ENCODE measurements around the gene ZNF331. TPM values are rescaled to one million over a fixed set of nuclear protein-coding genes. Genes with fewer than 3 reads are reported as not detected.

The ZNF331 gene
- total RNA-seq, 1 experiment from 2014 or later = 57.2 TPM

- H2BK15ac ChIP-seq (ENCODE audit: low read depth, low read length) = no peak overlapping the region
- no peak overlapping the region for H3K56ac ChIP-seq (ENCODE audit: insufficient read length, low read depth, low read length)
- no peaks in the 10 kb centered on the region for H3K27me3 ChIP-seq (ENCODE audit: insufficient read depth, low read length)
- no peak overlapping the region for H3K23ac ChIP-seq (ENCODE audit: insufficient read length, low read depth, low read length)
- H3K18ac ChIP-seq (ENCODE audit: insufficient read length, low read depth, low read length) = no peak overlapping the region
- no peaks in the 10 kb centered on the region for H3K27me3 Mint-ChIP-seq (ENCODE audit: low read depth)
- H4K91ac ChIP-seq (ENCODE audit: insufficient read length, low read depth, low read length) = no peak overlapping the region
- no peak overlapping the region for H4K8ac ChIP-seq (replicated peaks; ENCODE audit: insufficient read length, low read depth, low read length)
- H3K27ac Mint-ChIP-seq = peak overlapping the region; percentile 61 to 94 (median 78); a peak in 6 of 7 replicates
- H3K27ac ChIP-seq (ENCODE audit: insufficient read length, low read depth, low read length) = peak overlapping the region; percentile 58
- no peaks in the 10 kb centered on the region for H3K9me3 ChIP-seq (ENCODE audit: control insufficient read depth, low read depth, low read length)
- no peaks in the 10 kb centered on the region for H4K20me1 ChIP-seq (ENCODE audit: control insufficient read depth, insufficient read depth, insufficient read length)
- H3K4ac ChIP-seq (ENCODE audit: low read depth, low read length) = no peak overlapping the region
- H3K79me2 ChIP-seq (ENCODE audit: insufficient read depth, low read length) = no peaks in the 10 kb centered on the region
- no peak overlapping the region for H3T11ph ChIP-seq (ENCODE audit: low read length)
- H3K4me3 Mint-ChIP-seq = no peak overlapping the region
- no peak overlapping the region for H4K5ac ChIP-seq (ENCODE audit: insufficient read length, low read depth, low read length)
- no peak for DNase-seq
- WGBS (ENCODE audit: extremely low coverage, insufficient read length, low lambda C conversion rate) = no CpG with 5 or more reads among the region's 3 CpGs
- no peak overlapping the region for H2BK20ac ChIP-seq (ENCODE audit: low read depth, low read length, poor library complexity, severe bottlenecking)
- peak overlapping the region; percentile 41 for H3K9ac ChIP-seq (ENCODE audit: extremely low read depth, insufficient read length, low read length)
- H2AK5ac ChIP-seq (ENCODE audit: insufficient read length, low read length) = no peak overlapping the region
- no peak overlapping the region for H3K4me2 ChIP-seq (ENCODE audit: insufficient read depth, insufficient read length, low read length)
- H3K23me2 ChIP-seq (ENCODE audit: insufficient read length, low read depth, low read length, poor library complexity, severe bottlenecking) = no peaks in the 10 kb centered on the region
- H3K9me3 Mint-ChIP-seq = no peaks in the 10 kb centered on the region
- peaks cover 14% of the 10 kb centered on the region in 2 experiments for H3K4me1 Mint-ChIP-seq
- peak overlapping the region; percentile 91 for H2BK5ac ChIP-seq (ENCODE audit: insufficient read length, low read length)
- H3K79me1 ChIP-seq (ENCODE audit: insufficient read depth, low read depth, low read length, poor library complexity, severe bottlenecking) = no peaks in the 10 kb centered on the region
- no peak overlapping the region for H2BK120ac ChIP-seq (ENCODE audit: low read depth, low read length, poor library complexity, severe bottlenecking)
- no peak overlapping the region for H2AFZ ChIP-seq (ENCODE audit: low read length)
- peaks cover 3 to 29% (median 12%) of the 10 kb centered on the region in 3 experiments; a peak in 5 of 7 replicates for H3K36me3 Mint-ChIP-seq (ENCODE audit: insufficient read depth in 1 of 3, low read depth in 3 of 3)
- TF ChIP-seq CTCF (conservative IDR thresholded peaks at IDR 0.05) = no peak
- H3K4me1 ChIP-seq (ENCODE audit: insufficient read depth, low read length) = peaks cover 6% of the 10 kb centered on the region; the same call in 1 of the 2 replicates
- no peak overlapping the region; the same call in 1 of the 2 replicates for H3K14ac ChIP-seq (ENCODE audit: insufficient read depth, low read length)
- no peak overlapping the region for H2BK12ac ChIP-seq (ENCODE audit: insufficient read length, low read depth, low read length)
These were observed 11.4 kb downstream of the ZNF331 start for GRCh38 chr19:53549340-53549739.

Measured in H9 (cell line).